RWPE1 (cell line): Measurements from ENCODE around the gene ENTPD7.

Experiments
- CTCF ChIA-PET: fragments of 350-600 bp; sonication (Branson Sonifier 250); formaldehyde crosslinking; extraction: SDS; loops from one replicate; lab custom pipeline; 2021; lab: Yijun Ruan, JAX
- POLR2A ChIA-PET: fragments of 400-600 bp; formaldehyde crosslinking; extraction: SDS; loops from one replicate; lab custom pipeline; 2020; ENCODE audit warnings: antibody characterized with exemption; ENCODE audit not compliant: low non-redundant PET; lab: Yijun Ruan, JAX
- DNase-seq: peaks from one replicate; pipeline ENCODE4 v3.0.0; 2012; ENCODE audit warnings: low spot score
- H3K27ac ChIP-seq: fragments of 450-650 bp; 2 replicates; pipeline ENCODE4 v1.5.1; 2017
- CTCF ChIP-seq: fragments of 450-650 bp; conservative IDR thresholded peaks from 2 replicates; pipeline ENCODE4 v1.5.1; 2017; ENCODE audit warnings: low read depth, mild to moderate bottlenecking

ENTPD7 gene

GRCh38 chr10:99647601-99648151 is 11.6 kb upstream of the ENTPD7 start:
- ChIA-PET POLR2A (interaction anchor here (0.6 kb wide), 1 partner anchor 16 kb away, joined by 5 read pairs; no protein-coding TSS in a partner anchor), CTCF (interaction anchor here (0.6 to 0.7 kb wide), 3 partner anchors 56 to 227 kb away, joined by 5 to 8 read pairs (median 5); no protein-coding TSS in a partner anchor)
- H3K27ac ChIP-seq: no peak overlapping the region
- no peak for DNase-seq
- TF ChIP-seq CTCF: no peak

- no peak for DNase-seq
- POLR2A ChIA-PET: no interaction called here
- H3K27ac ChIP-seq: no peak overlapping the region
- CTCF ChIA-PET: interaction anchor here (0.6 kb wide), 1 partner anchor 1378 kb away, joined by 3 read pairs; no protein-coding TSS in a partner anchor
- no peak for TF ChIP-seq CTCF
Measured at GRCh38 chr10:99648717-99649116, 10.6 kb upstream of the ENTPD7 start.

- TF ChIP-seq CTCF: no peak
- no peak for DNase-seq
- no peak overlapping the region for H3K27ac ChIP-seq
- POLR2A ChIA-PET: no interaction called here
- CTCF ChIA-PET: interaction anchor here (1.1 to 1.3 kb wide), 2 partner anchors 13 to 22 kb away, joined by 3 to 4 read pairs; no protein-coding TSS in a partner anchor
Measured at GRCh38 chr10:99652800-99653390, 6.4 kb upstream of the ENTPD7 start.

- peak overlapping the region; percentile 85 for H3K27ac ChIP-seq
- ChIA-PET POLR2A (interaction anchor here (0.6 kb wide), 1 partner anchor 247 kb away, joined by 4 read pairs; no protein-coding TSS in a partner anchor), CTCF (interaction anchor here (0.6 kb wide), 1 partner anchor 76 kb away, joined by 3 read pairs; no protein-coding TSS in a partner anchor)
- TF ChIP-seq CTCF: no peak
- peak; percentile 68 for DNase-seq
Measured at GRCh38 chr10:99654390-99655175, 4.7 kb upstream of the ENTPD7 start.

GRCh38 chr10:99656199-99657064 is 2.9 kb upstream of the ENTPD7 start:
- peak; percentile 82 for DNase-seq
- CTCF ChIA-PET: no interaction called here

More at GRCh38 chr10:99656199-99657064, 2.9 kb upstream of the ENTPD7 start:
- POLR2A ChIA-PET: interaction anchor here (0.5 kb wide), 1 partner anchor 36 kb away, joined by 4 read pairs; no protein-coding TSS in a partner anchor
- TF ChIP-seq CTCF: no peak
- peak overlapping the region; percentile 19; the same call in 1 of the 2 replicates for H3K27ac ChIP-seq
